NCI-H510A (cell line): Measurements from ENCODE around the gene IPO4.

ENCODE experiments used
- DNase-seq: peaks from one replicate; lab custom pipeline; 2025; lab: John Stamatoyannopoulos, UW

The IPO4 gene

GRCh38 chr14:24146978-24147760 lies 41.4 kb downstream of the IPO4 start, which contains the start of gene RNF31:
Gene RNF31 (plus strand): TSS chr14:24147498. CDS start chr14:24147699, 201 bp downstream.
- peak; percentile 97 for DNase-seq

- peak; percentile 94 for DNase-seq
Measured at GRCh38 chr14:24146453-24146977, 42.1 kb downstream of the IPO4 start, which contains the start of gene PSME2. Gene PSME2 (minus strand): TSS chr14:24146610. CDS start chr14:24146581, 29 bp downstream.

- no peak for DNase-seq
Measured at GRCh38 chr14:24145690-24146452, 42.7 kb downstream of the IPO4 start.

- DNase-seq: no peak
Measured at GRCh38 chr14:24145219-24145618, 43.4 kb downstream of the IPO4 start.

- no peak for DNase-seq
Measured at GRCh38 chr14:24144451-24144850, 44.2 kb downstream of the IPO4 start.

GRCh38 chr14:24143511-24143910 lies 45.1 kb downstream of the IPO4 start:
- no peak for DNase-seq

- peak; percentile 99 for DNase-seq
Measured at GRCh38 chr14:24141097-24141880, 47.3 kb downstream of the IPO4 start, which contains the start of gene EMC9. Gene EMC9 (minus strand): TSS chr14:24141591. CDS start chr14:24141304, 287 bp downstream.

GRCh38 chr14:24139272-24139934 lies 49.2 kb downstream of the IPO4 start:
- DNase-seq: peak; percentile 11

- DNase-seq: no peak
Measured at GRCh38 chr14:24138396-24139271, 50.0 kb downstream of the IPO4 start.

- DNase-seq: no peak
Measured at GRCh38 chr14:24137529-24138395, 50.9 kb downstream of the IPO4 start.

GRCh38 chr14:24136684-24137528 lies 51.7 kb downstream of the IPO4 start:
- DNase-seq: no peak

- peak; percentile 93 for DNase-seq
Measured at GRCh38 chr14:24135834-24136683, 52.6 kb downstream of the IPO4 start, which contains the start of gene PSME1. Gene PSME1 (plus strand): TSS chr14:24136194. CDS start chr14:24136263, 69 bp downstream.

- DNase-seq: no peak
Measured at GRCh38 chr14:24135584-24135833, 53.1 kb downstream of the IPO4 start.

- no peak for DNase-seq
Measured at GRCh38 chr14:24133735-24134134, 54.9 kb downstream of the IPO4 start.

GRCh38 chr14:24132976-24133375 lies 55.6 kb downstream of the IPO4 start:
- no peak for DNase-seq

GRCh38 chr14:24132061-24132685 lies 56.4 kb downstream of the IPO4 start:
- peak; percentile 52 for DNase-seq

GRCh38 chr14:24131549-24131966 lies 57.1 kb downstream of the IPO4 start:
- no peak for DNase-seq
